Hepatocyte (in vitro differentiated cells): ENCODE data around the gene MYDGF. TPM values are rescaled to one million over a fixed set of nuclear protein-coding genes. Genes with fewer than 3 reads are reported as not detected.

Experiments
- DNase-seq: peaks from one replicate; pipeline ENCODE4 v3.0.0-alpha.2; 2016; ENCODE audit warnings: low spot score
- H2AFZ ChIP-seq: fragments of 200-600 bp; sonication (generic); 2 replicates; pipeline ENCODE4 v1.6.0; 2016; ENCODE audit warnings: antibody characterized with exemption, mild to moderate bottlenecking
- H3K27ac ChIP-seq: fragments of 200-600 bp; sonication (generic); 2 replicates; pipeline ENCODE4 v1.5.1; 2016; ENCODE audit warnings: mild to moderate bottlenecking
- H3K27me3 ChIP-seq: fragments of 200-600 bp; sonication (generic); 2 replicates; pipeline ENCODE4 v1.6.1; 2016
- H3K36me3 ChIP-seq: fragments of 200-600 bp; sonication (generic); replicated peaks from 2 replicates; pipeline ENCODE4 v1.5.1; 2016; ENCODE audit warnings: low read depth; ENCODE audit not compliant: insufficient read depth
- H3K4me1 ChIP-seq: fragments of 200-600 bp; sonication (generic); 2 replicates; pipeline ENCODE4 v1.5.1; 2016; ENCODE audit warnings: mild to moderate bottlenecking, moderate library complexity; ENCODE audit not compliant: insufficient read depth
- H3K4me2 ChIP-seq: fragments of 200-600 bp; sonication (generic); 2 replicates; pipeline ENCODE4 v1.6.0; 2016
- H3K4me3 ChIP-seq: fragments of 200-600 bp; sonication (generic); 2 replicates; pipeline ENCODE4 v1.5.1; 2016; ENCODE audit warnings: mild to moderate bottlenecking
- H3K79me2 ChIP-seq: fragments of 200-600 bp; sonication (generic); 2 replicates; pipeline ENCODE4 v1.6.0; 2017; ENCODE audit warnings: mild to moderate bottlenecking
- H3K9me2 ChIP-seq: fragments of 200-600 bp; sonication (generic); replicated peaks from 2 replicates; pipeline ENCODE4 v1.6.0; 2017; ENCODE audit warnings: mild to moderate bottlenecking; ENCODE audit not compliant: insufficient read depth
- H3K9me3 ChIP-seq: fragments of 200-600 bp; sonication (generic); 2 replicates; pipeline ENCODE4 v1.5.1; 2016; ENCODE audit warnings: low read depth, mild to moderate bottlenecking
- H4K20me1 ChIP-seq: fragments of 200-600 bp; sonication (generic); 2 replicates; pipeline ENCODE4 v1.6.0; 2016; ENCODE audit warnings: mild to moderate bottlenecking; ENCODE audit not compliant: insufficient read depth, poor library complexity, severe bottlenecking
- CTCF ChIP-seq: fragments of 200-600 bp; sonication (generic); IDR thresholded peaks from 2 replicates; pipeline ENCODE4 v1.5.1; 2016; ENCODE audit warnings: antibody characterized with exemption, mild to moderate bottlenecking; ENCODE audit not compliant: poor library complexity
- EZH2 ChIP-seq: fragments of 200-600 bp; sonication (generic); IDR thresholded peaks from 2 replicates; pipeline ENCODE4 v1.6.1; 2016; ENCODE audit warnings: antibody characterized with exemption, mild to moderate bottlenecking, borderline replicate concordance
- EZH2phosphoT487 ChIP-seq: fragments of 200-600 bp; sonication (generic); IDR thresholded peaks from one replicate; pipeline ENCODE4 v1.6.1; 2018; ENCODE audit warnings: antibody characterized with exemption, mild to moderate bottlenecking, low read depth, moderate library complexity; ENCODE audit not compliant: unreplicated experiment, severe bottlenecking
- WGBS: methylation state at CpG from one replicate; pipeline ENCODE4 v1.1.6; 2016; ENCODE audit warnings: low lambda C conversion rate; ENCODE audit errors: missing lambda C conversion rate; 5-methylcytosine and 5-hydroxymethylcytosine counted together
- polyA plus RNA-seq: library from polyadenylated mRNA; unstranded; fragments of >200 nt; fragmentation: Nextera tagmentation; extraction: Ambion mirVana; gene quantifications from 2 replicates; pipeline ENCODE4 v1.2.1, GENCODE V29; 2016
- total RNA-seq: library from RNA; depleted of rRNA; stranded (reverse); fragments of >200 nt; gene quantifications from 2 replicates; pipeline ENCODE4 v1.2.3, GENCODE V29; 2014

Gene MYDGF
- total and polyA plus RNA-seq, 2 experiments from 2014 or later: 158 to 405 TPM

GRCh38 chr19:4702764-4703163 lies 32.6 kb upstream of the MYDGF start:
- Histone ChIP-seq H3K27me3 (no peaks in the 10 kb centered on the region), H3K9me3 (no peaks in the 10 kb centered on the region), H3K4me3 (no peak overlapping the region), H4K20me1 (no peaks in the 10 kb centered on the region), H3K27ac (no peak overlapping the region), H3K4me2 (no peak overlapping the region), H3K79me2 (no peaks in the 10 kb centered on the region), H3K4me1 (peaks cover 13% of the 10 kb centered on the region), H3K9me2 (no peaks in the 10 kb centered on the region), H3K36me3 (no peaks in the 10 kb centered on the region), H2AFZ (no peak overlapping the region)
- no peak for TF ChIP-seq CTCF
- TF ChIP-seq EZH2: no peak
- TF ChIP-seq EZH2phosphoT487: no peak
- DNase-seq: no peak
- 98% methylated on average over 8 of the region's 11 CpGs for WGBS

GRCh38 chr19:4701557-4701956 lies 31.4 kb upstream of the MYDGF start:
- no peaks in the 10 kb centered on the region for H3K9me3 ChIP-seq
- no peak overlapping the region for H3K4me2 ChIP-seq
- 95% methylated on average over 8 of the region's 8 CpGs for WGBS
- DNase-seq: no peak
- H3K27ac ChIP-seq: no peak overlapping the region
- no peaks in the 10 kb centered on the region for H4K20me1 ChIP-seq
- no peaks in the 10 kb centered on the region for H3K9me2 ChIP-seq
- no peak overlapping the region for H3K4me3 ChIP-seq
- no peaks in the 10 kb centered on the region for H3K79me2 ChIP-seq
- no peaks in the 10 kb centered on the region for H3K27me3 ChIP-seq
- no peak overlapping the region for H2AFZ ChIP-seq
- no peak for TF ChIP-seq EZH2
- H3K36me3 ChIP-seq: no peaks in the 10 kb centered on the region
- H3K4me1 ChIP-seq: peaks cover 13% of the 10 kb centered on the region

- H2AFZ ChIP-seq: no peak overlapping the region
- no peak overlapping the region for H3K4me3 ChIP-seq
- WGBS: 92% methylated on average over 11 of the region's 11 CpGs
- H3K27ac ChIP-seq: no peak overlapping the region
- no peak for DNase-seq
- no peaks in the 10 kb centered on the region for H3K9me2 ChIP-seq
- TF ChIP-seq EZH2 (no peak), EZH2phosphoT487 (no peak), CTCF (no peak)
- H3K4me1 ChIP-seq: peaks cover 5% of the 10 kb centered on the region
- no peak overlapping the region for H3K4me2 ChIP-seq
- no peaks in the 10 kb centered on the region for H3K79me2 ChIP-seq
- H4K20me1 ChIP-seq: no peaks in the 10 kb centered on the region
- no peaks in the 10 kb centered on the region for H3K9me3 ChIP-seq
- no peaks in the 10 kb centered on the region for H3K27me3 ChIP-seq
- no peaks in the 10 kb centered on the region for H3K36me3 ChIP-seq
These were observed 30.5 kb upstream of the MYDGF start for GRCh38 chr19:4700693-4700970.

GRCh38 chr19:4699826-4700692 lies 29.9 kb upstream of the MYDGF start:
- TF ChIP-seq EZH2phosphoT487 (no peak), CTCF (no peak), EZH2 (no peak)
- Histone ChIP-seq H3K36me3 (no peaks in the 10 kb centered on the region), H3K4me3 (no peak overlapping the region), H3K27me3 (no peaks in the 10 kb centered on the region), H3K9me2 (no peaks in the 10 kb centered on the region), H3K4me2 (no peak overlapping the region), H3K9me3 (no peaks in the 10 kb centered on the region), H4K20me1 (no peaks in the 10 kb centered on the region), H3K79me2 (no peaks in the 10 kb centered on the region), H3K27ac (no peak overlapping the region), H3K4me1 (no peaks in the 10 kb centered on the region), H2AFZ (no peak overlapping the region)
- 95% methylated on average over 33 of the region's 33 CpGs for WGBS
- no peak for DNase-seq
